Fibroblast of villous mesenchyme (primary cell): Measurements from ENCODE around the gene ARHGEF4. TPM values are rescaled to one million over a fixed set of nuclear protein-coding genes. Genes with fewer than 3 reads are reported as not detected.

Experiments used
- DNase-seq: peaks from one replicate; pipeline ENCODE4 v3.0.0-alpha.2; 2010; ENCODE audit warnings: low read depth
- H3K4me3 ChIP-seq: 2 replicates; pipeline ENCODE4 v1.5.1; 2011; ENCODE audit warnings: low read depth, mild to moderate bottlenecking, low read length
- CTCF ChIP-seq: IDR thresholded peaks from 2 replicates; pipeline ENCODE4 v1.5.1; 2012; ENCODE audit warnings: low read depth, mild to moderate bottlenecking, low read length; ENCODE audit not compliant: insufficient read depth
- total RNA-seq: library from RNA; depleted of rRNA; stranded (reverse); fragments of >200 nt; gene quantifications from 2 replicates; pipeline ENCODE4 v1.2.3, GENCODE V29; 2012

Gene ARHGEF4
- total RNA-seq, 1 donor: 0.86 TPM

GRCh38 chr2:130819226-130819607 is 17.5 kb upstream of the ARHGEF4 start:
- DNase-seq: no peak
- H3K4me3 ChIP-seq: no peak overlapping the region
- no peak for TF ChIP-seq CTCF

- no peak for TF ChIP-seq CTCF
- no peak overlapping the region for H3K4me3 ChIP-seq
- no peak for DNase-seq
Measured at GRCh38 chr2:130819608-130820278, 17.0 kb upstream of the ARHGEF4 start.

GRCh38 chr2:130820279-130820861 is 16.3 kb upstream of the ARHGEF4 start:
- TF ChIP-seq CTCF: no peak
- no peak overlapping the region for H3K4me3 ChIP-seq
- DNase-seq: no peak

GRCh38 chr2:130821867-130822266 is 14.8 kb upstream of the ARHGEF4 start:
- H3K4me3 ChIP-seq: no peak overlapping the region
- no peak for TF ChIP-seq CTCF
- DNase-seq: no peak

- no peak for DNase-seq
- no peak overlapping the region for H3K4me3 ChIP-seq
Measured at GRCh38 chr2:130822766-130823165, 13.9 kb upstream of the ARHGEF4 start.

GRCh38 chr2:130823171-130823885 is 13.4 kb upstream of the ARHGEF4 start:
- no peak overlapping the region for H3K4me3 ChIP-seq
- no peak for TF ChIP-seq CTCF
- DNase-seq: no peak

More at GRCh38 chr2:130822766-130823165, 13.9 kb upstream of the ARHGEF4 start:
- no peak for TF ChIP-seq CTCF
